MCF 10A (cell line): ENCODE data around the gene SFXN1. TPM values are rescaled to one million over a fixed set of nuclear protein-coding genes. Genes with fewer than 3 reads are reported as not detected.

Experiments
- BruUV-seq: library from RNA; stranded (reverse); fragments of 400-500 nt; replicated peaks from 2 replicates; lab custom pipeline; 2021; lab: Mats Ljungman, UMichigan
- CTCF ChIA-PET: fragments of 300-600 bp; sonication (Branson Sonifier 250); formaldehyde crosslinking; extraction: SDS; loops from one replicate; lab custom pipeline; 2021; ENCODE audit warnings: antibody characterized with exemption, inconsistent platforms; lab: Yijun Ruan, JAX
- POLR2A ChIA-PET: fragments of 300-600, 350-650 bp; sonication (Branson Sonifier 250); formaldehyde crosslinking; extraction: SDS; loops from one replicate; lab custom pipeline; 2020; ENCODE audit warnings: antibody characterized with exemption, inconsistent platforms; lab: Yijun Ruan, JAX
- DNase-seq: peaks from one replicate; pipeline ENCODE4 v3.0.0-alpha.2; 2018; ENCODE audit not compliant: unreplicated experiment
- H3K27ac Mint-ChIP-seq: one replicate; pipeline ENCODE4 v1.8.0; 2022; ENCODE audit warnings: mild to moderate bottlenecking, low read depth, mixed read lengths; ENCODE audit not compliant: unreplicated experiment
- H3K27me3 Mint-ChIP-seq: one replicate; pipeline ENCODE4 v1.8.0; 2022; ENCODE audit warnings: mixed read lengths; ENCODE audit not compliant: insufficient read depth, unreplicated experiment
- H3K36me3 Mint-ChIP-seq: one replicate; pipeline ENCODE4 v1.8.0; 2022; ENCODE audit warnings: mild to moderate bottlenecking, moderate library complexity, mixed read lengths; ENCODE audit not compliant: insufficient read depth, unreplicated experiment
- H3K4me1 Mint-ChIP-seq: one replicate; pipeline ENCODE4 v1.8.0; 2022; ENCODE audit warnings: mixed read lengths; ENCODE audit not compliant: insufficient read depth, unreplicated experiment
- H3K4me3 Mint-ChIP-seq: one replicate; pipeline ENCODE4 v1.8.0; 2022; ENCODE audit warnings: mild to moderate bottlenecking, moderate library complexity, mixed read lengths; ENCODE audit not compliant: unreplicated experiment
- H3K9me3 Mint-ChIP-seq: one replicate; pipeline ENCODE4 v1.8.0; 2022; ENCODE audit warnings: mixed read lengths; ENCODE audit not compliant: unreplicated experiment
- CTCF ChIP-seq: fragments of 200-600 bp; IDR thresholded peaks from one replicate; pipeline ENCODE4 v1.8.0; 2022; ENCODE audit warnings: antibody characterized with exemption, mild to moderate bottlenecking; ENCODE audit not compliant: unreplicated experiment
- intact Hi-C: fragments of 100-400 bp; cut with micrococcal nuclease; formaldehyde crosslinking; loops from 2 replicates; pipeline ENCODE4 v1.14.1; 2022
- total RNA-seq: library from RNA; stranded (reverse); gene quantifications from 2 replicates; pipeline ENCODE4 v1.2.3, GENCODE V29; 2022

Gene SFXN1
- total RNA-seq, 1 experiment from 2014 or later: 91.8 TPM

- H3K4me3 Mint-ChIP-seq: no peak overlapping the region
Measured at GRCh38 chr5:175472378-175472777, 6.0 kb upstream of the SFXN1 start.

GRCh38 chr5:175475248-175475647, 3.1 kb upstream of the SFXN1 start:
- Mint-ChIP-seq H3K9me3 (no peaks in the 10 kb centered on the region), H3K36me3 (no peaks in the 10 kb centered on the region), H3K27ac (no peak overlapping the region), H3K27me3 (peaks cover 30% of the 10 kb centered on the region), H3K4me1 (peaks cover 11% of the 10 kb centered on the region), H3K4me3 (no peak overlapping the region)
- BruUV-seq: no TSS peak
- no peak for DNase-seq
- no peak for TF ChIP-seq CTCF
- ChIA-PET POLR2A (interaction anchor here (1.5 kb wide), 1 partner anchor 11 kb away, joined by 3 read pairs; no protein-coding TSS in a partner anchor), CTCF (interaction anchor here (0.5 to 5.0 kb wide), 4 partner anchors 9 to 594 kb away, joined by 3 to 48 read pairs (median 5); no protein-coding TSS in a partner anchor)
- intact Hi-C loops: no loop called here

More at GRCh38 chr5:175472378-175472777, 6.0 kb upstream of the SFXN1 start:
- Mint-ChIP-seq H3K27ac (no peak overlapping the region), H3K27me3 (peaks cover 30% of the 10 kb centered on the region), H3K36me3 (no peaks in the 10 kb centered on the region), H3K4me1 (no peaks in the 10 kb centered on the region), H3K9me3 (no peaks in the 10 kb centered on the region)
- BruUV-seq: no TSS peak
- intact Hi-C loops: no loop called here
- TF ChIP-seq CTCF: no peak
- ChIA-PET POLR2A (no interaction called here), CTCF (interaction anchor here (0.6 to 1.5 kb wide), 5 partner anchors 9 to 522 kb away, joined by 3 to 5 read pairs (median 4); no protein-coding TSS in a partner anchor)
- DNase-seq: no peak

GRCh38 chr5:175477440-175477839, 920 bp upstream of the SFXN1 start:
- intact Hi-C loops: no loop called here
- BruUV-seq: no TSS peak
- Mint-ChIP-seq H3K4me1 (peaks cover 18% of the 10 kb centered on the region), H3K27me3 (peaks cover 30% of the 10 kb centered on the region), H3K36me3 (peaks cover 2% of the 10 kb centered on the region), H3K9me3 (no peaks in the 10 kb centered on the region), H3K4me3 (no peak overlapping the region), H3K27ac (no peak overlapping the region)
- no peak for DNase-seq
- ChIA-PET CTCF (interaction anchor here (0.6 to 5.0 kb wide), 3 partner anchors 11 to 527 kb away, joined by 3 to 48 read pairs (median 3); no protein-coding TSS in a partner anchor), POLR2A (interaction anchor here (0.6 to 2.3 kb wide), 8 partner anchors 8 to 275 kb away, joined by 3 to 27 read pairs (median 3); no protein-coding TSS in a partner anchor)
- no peak for TF ChIP-seq CTCF

GRCh38 chr5:175478008-175478383, 364 bp upstream of the SFXN1 start:
- Mint-ChIP-seq H3K27me3 (peaks cover 30% of the 10 kb centered on the region), H3K9me3 (no peaks in the 10 kb centered on the region), H3K36me3 (peaks cover 6% of the 10 kb centered on the region), H3K4me3 (peak overlapping the region; percentile 89), H3K27ac (peak overlapping the region; percentile 90), H3K4me1 (peaks cover 18% of the 10 kb centered on the region)
- CTCF ChIA-PET: interaction anchor here (5.0 kb wide), 1 partner anchor 12 kb away, joined by 48 read pairs; no protein-coding TSS in a partner anchor
- POLR2A ChIA-PET: interaction anchor here (0.6 to 2.3 kb wide), 20 partner anchors 9 to 1551 kb away, joined by 3 to 27 read pairs (median 3); partner anchors contain the start of genes HIGD2A and NOP16
- TF ChIP-seq CTCF: no peak
- no TSS peak for BruUV-seq
- no peak for DNase-seq
- intact Hi-C loops: no loop called here
